Lower leg skin (tissue), 3 donors: ENCODE results near the gene DNASE1.

Experiments
- CTCF ChIP-seq, 3 donors: fragments of 450-650 bp; IDR thresholded peaks; one replicate each; pipeline ENCODE4 v1.5.1; 2016; ENCODE audit warnings: antibody characterized with exemption in 3 of 3, mild to moderate bottlenecking in 3 of 3, moderate library complexity in 2 of 3
- POLR2A ChIP-seq, 2 donors: fragments of 450-650 bp; IDR thresholded peaks; one replicate each; pipeline ENCODE4 v1.6.1; 2016 to 2017; ENCODE audit warnings: antibody characterized with exemption in 2 of 2, mild to moderate bottlenecking in 1 of 2, moderate library complexity in 1 of 2

- TF ChIP-seq POLR2A (IDR thresholded peaks at IDR 0.05) (no peak), CTCF (IDR thresholded peaks at IDR 0.05) (no peak)
These were observed 3.7 kb upstream of the DNASE1 start for GRCh38 chr16:3650631-3651265.
